ENCODE results near the gene MYLK.

MYLK gene

DNA sequence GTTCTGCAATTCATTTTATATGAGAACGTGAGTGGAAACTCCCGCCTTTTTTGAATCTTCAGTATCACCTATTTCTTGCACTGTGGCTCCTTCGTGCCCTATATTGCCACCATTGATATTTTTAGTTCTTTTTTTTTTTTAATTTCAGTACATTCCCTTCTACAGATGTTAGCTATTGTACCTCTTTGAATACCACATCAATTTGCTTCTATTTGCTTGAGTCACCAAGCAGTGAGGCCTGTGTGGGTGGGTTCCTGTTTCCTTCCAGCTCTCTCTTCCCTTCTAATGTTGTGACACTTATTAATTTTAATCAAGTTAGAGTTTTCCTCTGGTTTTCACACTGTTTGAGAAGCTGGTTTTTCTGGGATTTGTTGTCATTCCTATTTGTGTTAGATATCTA is 308.0 kb downstream of the MYLK start:
- no peak for DNase-seq

DNA sequence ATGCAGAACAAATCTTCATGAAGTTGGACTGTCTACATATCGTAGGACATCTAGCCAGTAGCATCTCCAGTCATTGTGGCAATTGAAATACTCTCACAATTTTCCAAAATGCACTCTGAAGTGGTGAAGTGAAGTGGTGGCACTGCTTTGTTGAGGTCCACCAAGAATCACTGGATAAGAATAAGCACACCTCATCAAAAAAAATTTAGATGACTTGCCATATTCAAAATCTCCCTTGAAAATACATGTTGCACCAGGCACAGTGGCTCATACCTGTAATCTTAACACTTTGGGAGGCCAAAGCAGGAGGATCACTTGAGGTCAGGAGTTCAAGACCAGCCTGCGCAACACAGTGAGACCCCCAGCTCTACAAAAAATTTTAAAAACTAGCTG is 312.2 kb downstream of the MYLK start:
- DNase-seq = no peak

DNA sequence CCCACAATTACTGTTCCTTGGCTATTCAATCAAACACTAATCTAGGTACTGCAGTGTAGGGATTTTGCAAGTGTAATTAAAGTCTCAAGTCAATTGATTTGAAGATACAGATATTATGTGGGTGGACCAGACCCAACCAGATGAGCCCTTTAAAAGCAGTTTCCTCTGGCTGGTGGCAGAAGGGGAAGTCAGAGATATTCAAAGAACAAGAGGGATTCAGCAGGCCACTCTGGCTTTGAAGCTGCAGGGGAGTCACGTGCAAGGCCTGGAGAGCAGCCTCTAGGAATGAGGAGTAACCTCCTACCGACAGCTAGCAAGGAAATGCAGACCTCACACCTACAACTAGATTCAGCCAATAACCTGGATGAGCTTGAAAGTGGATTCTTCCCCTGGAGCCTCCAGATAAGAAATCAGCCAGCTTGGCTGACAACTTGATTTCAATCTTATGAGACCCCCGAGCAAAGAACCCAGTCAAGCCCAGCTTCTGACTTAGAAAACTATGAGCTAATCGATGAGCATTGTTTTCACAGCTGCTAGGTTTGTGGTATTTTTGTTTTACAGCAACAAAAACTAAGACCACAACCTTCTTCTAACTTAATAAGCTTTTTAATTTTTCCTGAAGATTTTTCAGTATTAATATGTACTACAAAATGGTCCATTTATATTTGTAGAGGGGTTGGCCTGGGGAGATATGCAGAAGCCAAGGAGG is 312.7 kb downstream of the MYLK start:
- no peak for DNase-seq

DNA sequence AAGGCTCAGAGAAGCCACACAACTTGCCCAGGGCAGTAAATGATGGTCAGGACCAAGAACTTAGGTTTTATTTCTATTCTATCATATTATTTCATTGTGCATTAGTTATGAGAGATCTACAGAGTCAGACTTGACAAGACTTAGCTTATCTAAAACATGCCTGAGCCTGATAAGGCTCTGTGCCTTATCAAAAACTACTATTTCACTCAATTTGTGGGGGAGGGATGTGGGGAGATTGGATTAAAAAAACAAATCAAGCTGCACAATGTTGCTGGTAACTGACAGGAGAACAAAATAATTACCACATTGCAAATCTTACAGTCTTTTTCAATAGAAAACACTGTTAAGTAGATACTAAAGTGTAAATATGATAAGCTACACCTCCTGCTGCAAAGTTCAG is 315.3 kb downstream of the MYLK start:
- no peak for DNase-seq

DNA sequence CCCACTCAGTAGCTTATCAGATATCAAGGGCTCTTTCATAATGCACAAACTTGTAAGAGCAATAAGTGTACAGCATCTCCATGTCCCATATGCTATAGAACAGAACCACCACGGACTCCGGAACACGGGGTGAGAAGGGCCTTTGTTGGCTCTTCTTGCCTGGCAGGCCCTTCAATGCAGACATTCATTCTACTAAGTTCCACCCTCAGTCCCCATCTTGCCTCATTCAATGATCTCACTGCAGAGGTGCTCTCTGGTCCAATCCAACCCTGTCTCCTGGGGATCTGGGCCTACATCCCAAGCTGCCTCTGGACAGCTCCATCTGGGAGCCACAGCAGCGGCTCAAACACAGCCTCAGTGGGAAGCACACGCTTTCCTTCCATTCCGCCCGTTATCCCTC is 316.1 kb downstream of the MYLK start:
- no peak for DNase-seq

DNA sequence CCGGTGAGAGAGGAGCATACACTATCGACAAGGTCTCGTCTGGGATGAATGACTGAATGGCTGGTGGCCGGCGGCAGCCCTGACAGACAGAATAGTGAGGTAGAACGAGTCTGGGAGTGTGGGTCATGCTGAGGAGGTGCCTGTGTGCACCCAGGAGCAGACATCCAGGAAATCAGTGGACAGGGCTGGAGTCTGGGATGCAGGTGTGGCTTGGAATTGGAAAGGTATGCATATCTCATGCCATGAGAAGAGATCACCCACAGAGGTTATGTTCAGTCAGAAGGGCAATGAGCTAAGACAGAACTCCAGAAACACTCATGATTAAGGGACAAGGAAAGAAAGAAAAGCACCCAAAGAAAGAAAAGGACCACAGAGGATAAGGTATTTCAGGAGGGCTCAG is 320.1 kb downstream of the MYLK start:
- no peak for DNase-seq

DNA sequence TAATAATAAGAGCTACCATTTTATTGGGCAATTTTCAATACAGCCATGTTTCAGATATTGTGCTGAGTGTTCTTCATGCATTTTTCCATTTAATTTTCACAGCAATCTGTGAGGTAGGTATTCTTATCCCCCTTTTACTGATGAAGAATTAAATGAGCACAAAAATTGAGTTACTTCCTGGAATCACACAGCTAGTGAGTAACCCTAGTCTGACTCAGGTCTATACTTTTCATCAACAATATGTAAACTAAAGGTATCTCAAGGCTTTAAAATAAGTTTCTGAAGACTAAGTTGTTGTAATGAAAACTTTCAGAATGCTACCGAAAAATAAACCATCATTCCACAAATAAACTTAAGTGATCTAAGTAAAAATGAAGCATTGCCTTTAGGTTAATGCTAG is 321.6 kb downstream of the MYLK start:
- DNase-seq = no peak

DNA sequence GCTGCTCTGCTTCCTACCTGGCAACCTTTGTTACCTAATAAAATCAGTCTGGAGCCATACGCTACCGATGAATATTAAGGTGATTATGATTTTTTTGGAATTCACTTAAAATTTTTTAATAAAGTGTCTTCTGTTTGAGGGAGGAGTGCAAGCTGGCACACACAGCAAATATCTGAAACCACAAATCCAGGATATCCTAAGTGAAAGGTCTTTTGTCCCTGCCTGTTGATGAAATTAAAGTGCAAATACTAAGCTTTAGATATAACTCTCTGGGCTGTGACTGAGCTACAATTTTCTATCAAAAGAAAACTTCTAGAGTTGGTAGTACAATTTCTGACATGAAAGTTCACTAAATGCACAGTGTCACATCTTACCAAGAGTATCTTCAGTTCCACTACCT is 322.9 kb downstream of the MYLK start:
- no peak for DNase-seq
